MM.1S (cell line): ENCODE data around the gene FOXL1.

ENCODE experiments used
- EZH2 ChIP-seq: fragments of 300-600 bp; sonication (generic); optimal IDR thresholded peaks from 2 replicates; pipeline ENCODE3; 2017; ENCODE audit warnings: low read depth, mild to moderate bottlenecking, antibody characterized with exemption, low read length, mixed read lengths
- TF ChIP-seq, protein P1 (sequence below): fragments of 300-600 bp; sonication (generic); IDR thresholded peaks from 2 replicates; pipeline ENCODE4 v1.5.1; 2016; ENCODE audit warnings: antibody characterized with exemption, low read length, mixed read lengths

GRCh38 chr16:86549893-86550190 lies 28.5 kb upstream of the FOXL1 start:
- TF ChIP-seq, protein P1, sequence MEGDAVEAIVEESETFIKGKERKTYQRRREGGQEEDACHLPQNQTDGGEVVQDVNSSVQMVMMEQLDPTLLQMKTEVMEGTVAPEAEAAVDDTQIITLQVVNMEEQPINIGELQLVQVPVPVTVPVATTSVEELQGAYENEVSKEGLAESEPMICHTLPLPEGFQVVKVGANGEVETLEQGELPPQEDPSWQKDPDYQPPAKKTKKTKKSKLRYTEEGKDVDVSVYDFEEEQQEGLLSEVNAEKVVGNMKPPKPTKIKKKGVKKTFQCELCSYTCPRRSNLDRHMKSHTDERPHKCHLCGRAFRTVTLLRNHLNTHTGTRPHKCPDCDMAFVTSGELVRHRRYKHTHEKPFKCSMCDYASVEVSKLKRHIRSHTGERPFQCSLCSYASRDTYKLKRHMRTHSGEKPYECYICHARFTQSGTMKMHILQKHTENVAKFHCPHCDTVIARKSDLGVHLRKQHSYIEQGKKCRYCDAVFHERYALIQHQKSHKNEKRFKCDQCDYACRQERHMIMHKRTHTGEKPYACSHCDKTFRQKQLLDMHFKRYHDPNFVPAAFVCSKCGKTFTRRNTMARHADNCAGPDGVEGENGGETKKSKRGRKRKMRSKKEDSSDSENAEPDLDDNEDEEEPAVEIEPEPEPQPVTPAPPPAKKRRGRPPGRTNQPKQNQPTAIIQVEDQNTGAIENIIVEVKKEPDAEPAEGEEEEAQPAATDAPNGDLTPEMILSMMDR, result no peak
- TF ChIP-seq EZH2, result no peak
